Adrenal gland (tissue), 12 donors: ENCODE results near the gene SIRPB2. TPM values are rescaled to one million over a fixed set of nuclear protein-coding genes. Genes with fewer than 3 reads are reported as not detected.

Experiments
- DNase-seq, 7 donors: peaks; one replicate each; pipeline ENCODE4 v3.0.0-alpha.2; 2019 to 2020
- H3K27ac ChIP-seq, 5 donors: fragments of 200-600 bp; sonication (generic) in 4 of 5; 1 replicate in 3 of 5; 2 replicates in 2 of 5; pipeline versions ENCODE4 v1.5.1 to v1.8.0; 2016 to 2020; ENCODE audit warnings: mild to moderate bottlenecking in 1 of 5
- H3K27me3 ChIP-seq: fragments of 200-600 bp; 2 replicates; pipeline ENCODE4 v1.8.0; 2021
- H3K36me3 ChIP-seq, 2 donors: fragments of 200-600 bp; replicated peaks in 1 of 2; 1 replicate in 1 of 2; 2 replicates in 1 of 2; pipeline versions ENCODE4 v1.5.1 to v1.8.0; 2018 to 2022
- H3K4me1 ChIP-seq, 2 donors: fragments of 200-600 bp; replicated peaks in 1 of 2; 1 replicate in 1 of 2; 2 replicates in 1 of 2; pipeline versions ENCODE4 v1.5.1 to v1.8.0; 2018 to 2021
- H3K4me3 ChIP-seq, 4 donors: fragments of 200-600 bp; sonication (generic) in 3 of 4; one replicate each; pipeline ENCODE4 v1.5.1; 2016 to 2018
- H3K9me3 ChIP-seq, 3 donors: fragments of 200-600 bp; sonication (generic) in 1 of 3; replicated peaks in 1 of 3; 1 replicate in 2 of 3; 2 replicates in 1 of 3; pipeline versions ENCODE4 v1.5.1 to v1.8.0; 2016 to 2021
- POLR2A ChIP-seq, 2 donors: fragments of 450-650 bp; IDR thresholded peaks; one replicate each; pipeline ENCODE4 v1.6.1; 2017; ENCODE audit warnings: antibody characterized with exemption in 2 of 2, mild to moderate bottlenecking in 2 of 2, moderate library complexity in 1 of 2
- WGBS, 4 donors: extraction: QIAGEN DNeasy Blood & Tissue Kit in 2 of 4; methylation state at CpG; one replicate each; pipeline versions ENCODE4 v1.1.5 to v1.1.7; 2013 to 2017; 5-methylcytosine and 5-hydroxymethylcytosine counted together
- intact Hi-C, 2 donors: fragments of 100-400 bp; cut with DNase I; formaldehyde crosslinking; loops; one replicate each; pipeline versions ENCODE4 v1.14.1 to v1.15.0; 2022 to 2023
- polyA plus RNA-seq, 3 donors: library from polyadenylated mRNA; stranded (reverse); fragments of 200-250 nt in 2 of 3; fragments of 350-450 nt in 1 of 3; fragmentation: Illumina TruSeq in 1 of 3; extraction: RNeasy Lipid Tissue Mini Kit (QIAGEN cat#74804) in 1 of 3; gene quantifications; one replicate each; pipeline ENCODE4 v1.2.3, GENCODE V29; 2013 to 2014
- total RNA-seq, 9 donors: library from RNA; depleted of rRNA in 4 of 9; stranded (reverse); fragments of >200 nt in 4 of 9; fragments of 120-200 nt in 1 of 9; fragmentation: NEBNext Ultra II Directional in 1 of 9; extraction: Animal tissue kit (Norgen Biotek cat#: 25700) in 1 of 9; gene quantifications; one replicate each; pipeline versions ENCODE4 v1.1.0 to v1.2.4, GENCODE V29; 2013 to 2023
- TF ChIP-seq, protein P1 (sequence below), 6 experiments: fragments of 450-650 bp in 4 of 6; fragments of 200-600 bp in 2 of 6; sonication (generic) in 1 of 6; IDR thresholded peaks; 1 replicate in 5 of 6; 2 replicates in 1 of 6; pipeline versions ENCODE4 v1.5.1 to v1.8.0; 2016 to 2021; ENCODE audit warnings: antibody characterized with exemption in 6 of 6, mild to moderate bottlenecking in 2 of 6, moderate library complexity in 1 of 6
- donor health status: healthy with polysubstance abuse.
- donor health status: Bipolar disorder and iron deficiency.
- donor health status: DM: yes; HTN: yes; CAD: no.
- donor health status: DM: no; HTN: no; CAD: no.
- donor health status: DM: no; HTN: no; CAD: no.
- donor health status: DM: yes; HTN: yes; CAD: no.

Gene SIRPB2
- total and polyA plus RNA-seq, 12 donors: 0.61 to 19.7 (median 10.3) TPM

DNA sequence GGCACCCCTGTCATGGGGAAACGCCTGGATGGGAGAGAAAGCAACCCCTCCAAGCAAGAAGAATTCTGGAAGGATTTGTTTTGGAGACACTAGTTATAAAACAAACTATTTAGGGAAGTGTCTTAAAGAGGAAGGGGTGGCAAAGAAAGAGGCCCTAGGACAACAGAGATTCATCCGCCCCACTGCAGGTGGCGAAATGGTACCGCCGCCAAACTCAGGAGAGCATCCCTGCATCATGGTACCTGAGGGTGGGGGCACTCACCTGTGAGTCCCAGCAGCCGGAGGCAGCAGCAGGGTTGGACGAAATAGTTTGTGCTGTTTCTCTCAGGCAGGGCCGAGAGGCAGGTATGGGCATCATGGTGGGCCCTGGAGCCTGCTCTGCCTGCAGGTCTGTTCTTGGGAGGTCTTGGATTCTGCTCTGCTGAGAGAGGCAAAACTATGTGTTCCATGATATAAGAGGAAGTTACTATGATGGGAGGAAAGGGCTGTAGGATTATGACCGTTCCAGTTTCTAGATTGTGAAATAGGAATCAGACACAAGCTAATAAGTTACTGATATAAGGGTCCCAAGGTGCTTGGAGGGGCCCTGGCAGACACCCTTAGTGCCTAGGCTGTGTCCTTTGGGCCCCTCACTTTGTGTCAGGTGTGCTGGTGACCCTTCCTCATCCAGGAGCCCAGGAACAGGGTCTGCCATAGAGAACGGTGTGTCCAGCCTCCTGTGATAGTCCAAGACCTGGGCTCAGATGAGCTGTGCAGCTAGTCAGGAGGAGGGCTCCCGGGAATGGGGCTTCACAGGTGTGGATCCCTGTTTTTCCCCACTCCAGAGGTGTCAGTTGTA lies 45.9 kb upstream of the SIRPB2 start:
- intact Hi-C loops: no loop called here
- H3K27me3 ChIP-seq: no peaks in the 10 kb centered on the region
- H3K9me3 ChIP-seq: no peaks in the 10 kb centered on the region
- no peaks in the 10 kb centered on the region for H3K4me1 ChIP-seq
- H3K27ac ChIP-seq: peak overlapping the region; percentile 25 to 90 (median 38)
- TF ChIP-seq, protein P1, sequence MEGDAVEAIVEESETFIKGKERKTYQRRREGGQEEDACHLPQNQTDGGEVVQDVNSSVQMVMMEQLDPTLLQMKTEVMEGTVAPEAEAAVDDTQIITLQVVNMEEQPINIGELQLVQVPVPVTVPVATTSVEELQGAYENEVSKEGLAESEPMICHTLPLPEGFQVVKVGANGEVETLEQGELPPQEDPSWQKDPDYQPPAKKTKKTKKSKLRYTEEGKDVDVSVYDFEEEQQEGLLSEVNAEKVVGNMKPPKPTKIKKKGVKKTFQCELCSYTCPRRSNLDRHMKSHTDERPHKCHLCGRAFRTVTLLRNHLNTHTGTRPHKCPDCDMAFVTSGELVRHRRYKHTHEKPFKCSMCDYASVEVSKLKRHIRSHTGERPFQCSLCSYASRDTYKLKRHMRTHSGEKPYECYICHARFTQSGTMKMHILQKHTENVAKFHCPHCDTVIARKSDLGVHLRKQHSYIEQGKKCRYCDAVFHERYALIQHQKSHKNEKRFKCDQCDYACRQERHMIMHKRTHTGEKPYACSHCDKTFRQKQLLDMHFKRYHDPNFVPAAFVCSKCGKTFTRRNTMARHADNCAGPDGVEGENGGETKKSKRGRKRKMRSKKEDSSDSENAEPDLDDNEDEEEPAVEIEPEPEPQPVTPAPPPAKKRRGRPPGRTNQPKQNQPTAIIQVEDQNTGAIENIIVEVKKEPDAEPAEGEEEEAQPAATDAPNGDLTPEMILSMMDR (IDR thresholded peaks at IDR 0.05): no peak
- no peak for TF ChIP-seq POLR2A (IDR thresholded peaks at IDR 0.05)
- no peak for DNase-seq
- no peaks in the 10 kb centered on the region for H3K36me3 ChIP-seq
- WGBS, 4 donors: 62 to 71% (median 65%) methylated on average over 7 to 11 of the region's 11 CpGs
- no peak overlapping the region for H3K4me3 ChIP-seq

DNA sequence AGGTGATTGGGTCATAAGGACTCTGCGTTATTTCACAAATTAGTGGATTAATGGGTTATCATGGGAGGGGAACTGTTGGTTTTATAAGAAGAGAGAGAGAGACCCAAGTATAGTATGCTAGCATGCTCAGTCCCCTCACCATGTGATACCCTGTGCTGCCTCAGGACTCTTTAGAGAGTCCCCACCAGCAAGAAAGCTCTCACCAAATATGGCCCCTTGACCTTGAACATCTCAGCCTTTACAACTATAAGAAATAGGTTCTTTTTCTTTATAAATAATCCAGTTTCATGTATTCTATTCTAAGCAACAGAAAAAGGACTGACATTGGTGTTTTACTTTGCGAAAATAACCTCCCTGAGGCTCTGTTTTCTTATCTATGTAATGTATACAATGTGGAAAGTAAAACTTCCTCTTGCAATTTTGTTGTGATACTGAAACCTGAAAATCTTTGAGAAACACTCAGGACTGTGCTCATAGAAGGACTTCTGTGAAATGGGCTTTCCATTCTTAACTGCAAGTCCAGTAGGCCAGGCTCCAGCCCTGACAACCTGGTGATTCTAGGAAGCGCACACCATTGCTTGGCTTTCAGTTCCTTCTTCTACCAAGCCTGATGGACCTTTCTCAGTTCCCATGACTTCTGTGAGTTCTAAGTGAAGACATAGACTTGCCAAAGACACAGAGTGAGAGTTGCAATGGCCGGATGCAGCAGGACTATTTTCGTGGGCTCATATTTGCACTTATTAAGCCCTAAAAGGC lies 44.4 kb upstream of the SIRPB2 start:
- Histone ChIP-seq H3K36me3 (no peaks in the 10 kb centered on the region), H3K27ac (peak overlapping the region in 1 of 5 donors; percentile 69), H3K4me3 (no peak overlapping the region), H3K4me1 (no peaks in the 10 kb centered on the region), H3K27me3 (no peaks in the 10 kb centered on the region), H3K9me3 (no peaks in the 10 kb centered on the region)
- WGBS, 4 donors: 66 to 83% (median 74%) methylated on average over 5 of the region's 5 CpGs
- intact Hi-C loops: no loop called here
- peak in 2 of 7 donors; percentile 19 to 45 for DNase-seq
- no peak for TF ChIP-seq POLR2A (IDR thresholded peaks at IDR 0.05)
- TF ChIP-seq, protein P1 (IDR thresholded peaks at IDR 0.05): no peak

DNA sequence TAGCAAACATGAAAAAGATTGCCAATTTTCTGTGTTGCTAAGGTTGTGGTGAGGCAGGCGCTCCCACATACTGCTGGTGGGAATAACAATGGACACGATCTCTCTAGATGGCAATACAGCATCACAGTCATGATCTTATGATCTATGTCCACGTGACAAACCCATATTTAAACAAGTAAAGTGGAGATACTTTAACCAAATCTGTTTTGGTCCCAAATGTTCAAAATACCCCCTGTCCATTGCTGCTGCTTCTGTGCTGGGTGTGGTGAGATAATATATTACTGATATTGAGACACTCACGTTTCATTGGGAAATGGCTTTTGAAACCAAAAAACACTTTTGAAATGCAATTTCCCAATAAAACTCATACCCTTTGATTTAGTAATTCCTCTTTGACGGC lies 43.3 kb upstream of the SIRPB2 start:
- no peaks in the 10 kb centered on the region for H3K9me3 ChIP-seq
- H3K36me3 ChIP-seq: no peaks in the 10 kb centered on the region
- TF ChIP-seq, protein P1 (IDR thresholded peaks at IDR 0.05): no peak
- no peak overlapping the region for H3K4me3 ChIP-seq
- intact Hi-C loops: no loop called here
- no peak for DNase-seq
- WGBS, 4 donors: 52 to 67% (median 59%) methylated on average over 5 of the region's 5 CpGs
- no peaks in the 10 kb centered on the region for H3K27me3 ChIP-seq
- no peaks in the 10 kb centered on the region for H3K4me1 ChIP-seq
- H3K27ac ChIP-seq: no peak overlapping the region

DNA sequence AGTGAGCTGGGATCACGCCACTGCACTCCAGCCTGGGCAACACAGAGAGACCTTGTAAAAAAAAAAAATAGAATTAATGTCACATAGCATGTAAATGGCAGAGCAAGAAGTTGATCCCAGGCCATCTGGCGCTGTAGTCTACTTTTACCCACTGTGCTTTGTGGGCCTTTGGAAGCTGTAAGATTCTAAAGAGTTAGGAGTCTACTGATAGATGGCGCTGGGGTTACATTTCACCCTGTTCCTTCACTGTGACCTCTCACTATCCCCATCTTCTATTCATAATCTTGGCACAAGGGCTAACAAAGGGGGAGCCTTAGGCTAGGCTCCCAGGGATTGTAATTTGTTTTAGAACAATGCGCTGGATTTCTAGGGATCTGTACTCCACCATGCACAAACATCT lies 41.8 kb upstream of the SIRPB2 start:
- no peaks in the 10 kb centered on the region for H3K36me3 ChIP-seq
- TF ChIP-seq, protein P1 (IDR thresholded peaks at IDR 0.05): no peak
- no peak overlapping the region for H3K27ac ChIP-seq
- H3K9me3 ChIP-seq: no peaks in the 10 kb centered on the region
- no peak overlapping the region for H3K4me3 ChIP-seq
- intact Hi-C loops: no loop called here
- no peak for DNase-seq
- H3K4me1 ChIP-seq: no peaks in the 10 kb centered on the region
- H3K27me3 ChIP-seq: no peaks in the 10 kb centered on the region
- 71 to 83% (median 77%) methylated on average over 4 of the region's 4 CpGs for WGBS, 4 donors
